ENCODE data around the gene LDHB. TPM values are rescaled to one million over a fixed set of nuclear protein-coding genes. Genes with fewer than 3 reads are reported as not detected.
A peak's percentile ranks its signal among the peaks of the same experiment; 100 is the strongest.

LDHB gene
- total and polyA plus RNA-seq, 10 of the 15 experiments (the other 5 are each of a cell fraction or from before 2014, with no cell fraction given), result 800 to 3,692 (median 1,366) TPM

DNA sequence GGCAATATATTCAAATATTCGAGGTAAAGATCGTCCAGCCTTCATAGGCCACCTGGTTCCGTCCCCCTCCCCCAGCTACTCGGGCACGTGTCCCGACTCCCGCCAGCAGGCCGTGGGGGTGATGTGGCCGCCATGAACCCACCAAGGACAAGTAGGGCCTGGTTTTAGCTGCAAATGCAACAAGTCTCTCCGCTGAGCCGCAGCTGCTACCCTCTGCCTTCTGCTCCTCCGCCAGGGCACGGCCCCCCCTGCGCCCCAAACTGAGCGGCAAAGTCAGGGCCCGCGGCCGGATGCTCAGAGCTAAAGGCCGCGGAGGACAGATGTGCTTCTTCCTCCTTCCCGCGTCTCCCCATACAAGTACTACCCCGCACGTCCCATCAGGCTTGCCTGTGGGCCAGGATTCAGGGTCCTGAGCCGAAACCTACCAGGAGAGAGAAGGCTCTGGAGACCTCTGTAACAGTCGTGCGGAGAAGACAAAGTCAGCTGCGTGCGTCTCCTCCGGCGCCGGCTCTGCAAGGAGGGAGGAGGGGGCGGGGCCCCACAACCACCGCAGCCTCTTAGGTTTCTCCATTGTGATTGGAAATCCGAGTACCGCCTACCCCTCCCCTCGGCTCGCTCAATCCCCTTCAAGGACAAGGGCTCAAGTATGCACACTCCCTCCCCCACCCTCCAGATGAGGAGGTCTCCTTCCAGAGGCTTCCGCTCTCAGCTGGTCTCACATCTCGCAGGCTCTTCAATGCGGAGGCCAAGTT lies at the start of gene LDHB (continued):
- TF ChIP-seq WRNIP1 (IDR thresholded peaks at IDR 0.05; ENCODE audit: borderline replicate concordance, low read depth, low read length) (no peak), CEBPB (IDR thresholded peaks at IDR 0.05; ENCODE audit: borderline replicate concordance in 1 of 2, low read depth in 2 of 2, low read length in 2 of 2) (no peak), ZNF207 (IDR thresholded peaks at IDR 0.05; ENCODE audit: borderline replicate concordance) (no peak), REST (IDR thresholded peaks at IDR 0.05; ENCODE audit: low read depth, low read length) (no peak), ZSCAN29 (IDR thresholded peaks at IDR 0.05) (no peak), CREB1 (IDR thresholded peaks at IDR 0.05; ENCODE audit: low read depth) (0 out of 2 replicates have a peak, but pooled peaks have one; percentile 17), KDM1A (IDR thresholded peaks at IDR 0.05; ENCODE audit: borderline replicate concordance) (no peak), FOXK2 (IDR thresholded peaks at IDR 0.05) (no peak), POLR2AphosphoS5 (IDR thresholded peaks at IDR 0.05; ENCODE audit: low read length) (peak; percentile 95), SMC3 (IDR thresholded peaks at IDR 0.05; ENCODE audit: borderline replicate concordance, low read length) (no peak), RFX5 (IDR thresholded peaks at IDR 0.05; ENCODE audit: low read depth, low read length) (no peak)
- TF ChIP-seq, protein P1, sequence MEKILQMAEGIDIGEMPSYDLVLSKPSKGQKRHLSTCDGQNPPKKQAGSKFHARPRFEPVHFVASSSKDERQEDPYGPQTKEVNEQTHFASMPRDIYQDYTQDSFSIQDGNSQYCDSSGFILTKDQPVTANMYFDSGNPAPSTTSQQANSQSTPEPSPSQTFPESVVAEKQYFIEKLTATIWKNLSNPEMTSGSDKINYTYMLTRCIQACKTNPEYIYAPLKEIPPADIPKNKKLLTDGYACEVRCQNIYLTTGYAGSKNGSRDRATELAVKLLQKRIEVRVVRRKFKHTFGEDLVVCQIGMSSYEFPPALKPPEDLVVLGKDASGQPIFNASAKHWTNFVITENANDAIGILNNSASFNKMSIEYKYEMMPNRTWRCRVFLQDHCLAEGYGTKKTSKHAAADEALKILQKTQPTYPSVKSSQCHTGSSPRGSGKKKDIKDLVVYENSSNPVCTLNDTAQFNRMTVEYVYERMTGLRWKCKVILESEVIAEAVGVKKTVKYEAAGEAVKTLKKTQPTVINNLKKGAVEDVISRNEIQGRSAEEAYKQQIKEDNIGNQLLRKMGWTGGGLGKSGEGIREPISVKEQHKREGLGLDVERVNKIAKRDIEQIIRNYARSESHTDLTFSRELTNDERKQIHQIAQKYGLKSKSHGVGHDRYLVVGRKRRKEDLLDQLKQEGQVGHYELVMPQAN (conservative IDR thresholded peaks at IDR 0.05), result peak; percentile 68
- TF ChIP-seq, protein P2, sequence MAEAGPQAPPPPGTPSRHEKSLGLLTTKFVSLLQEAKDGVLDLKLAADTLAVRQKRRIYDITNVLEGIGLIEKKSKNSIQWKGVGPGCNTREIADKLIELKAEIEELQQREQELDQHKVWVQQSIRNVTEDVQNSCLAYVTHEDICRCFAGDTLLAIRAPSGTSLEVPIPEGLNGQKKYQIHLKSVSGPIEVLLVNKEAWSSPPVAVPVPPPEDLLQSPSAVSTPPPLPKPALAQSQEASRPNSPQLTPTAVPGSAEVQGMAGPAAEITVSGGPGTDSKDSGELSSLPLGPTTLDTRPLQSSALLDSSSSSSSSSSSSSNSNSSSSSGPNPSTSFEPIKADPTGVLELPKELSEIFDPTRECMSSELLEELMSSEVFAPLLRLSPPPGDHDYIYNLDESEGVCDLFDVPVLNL (IDR thresholded peaks at IDR 0.05; ENCODE audit: low read depth, low read length), result no peak
- TF ChIP-seq, protein P3, sequence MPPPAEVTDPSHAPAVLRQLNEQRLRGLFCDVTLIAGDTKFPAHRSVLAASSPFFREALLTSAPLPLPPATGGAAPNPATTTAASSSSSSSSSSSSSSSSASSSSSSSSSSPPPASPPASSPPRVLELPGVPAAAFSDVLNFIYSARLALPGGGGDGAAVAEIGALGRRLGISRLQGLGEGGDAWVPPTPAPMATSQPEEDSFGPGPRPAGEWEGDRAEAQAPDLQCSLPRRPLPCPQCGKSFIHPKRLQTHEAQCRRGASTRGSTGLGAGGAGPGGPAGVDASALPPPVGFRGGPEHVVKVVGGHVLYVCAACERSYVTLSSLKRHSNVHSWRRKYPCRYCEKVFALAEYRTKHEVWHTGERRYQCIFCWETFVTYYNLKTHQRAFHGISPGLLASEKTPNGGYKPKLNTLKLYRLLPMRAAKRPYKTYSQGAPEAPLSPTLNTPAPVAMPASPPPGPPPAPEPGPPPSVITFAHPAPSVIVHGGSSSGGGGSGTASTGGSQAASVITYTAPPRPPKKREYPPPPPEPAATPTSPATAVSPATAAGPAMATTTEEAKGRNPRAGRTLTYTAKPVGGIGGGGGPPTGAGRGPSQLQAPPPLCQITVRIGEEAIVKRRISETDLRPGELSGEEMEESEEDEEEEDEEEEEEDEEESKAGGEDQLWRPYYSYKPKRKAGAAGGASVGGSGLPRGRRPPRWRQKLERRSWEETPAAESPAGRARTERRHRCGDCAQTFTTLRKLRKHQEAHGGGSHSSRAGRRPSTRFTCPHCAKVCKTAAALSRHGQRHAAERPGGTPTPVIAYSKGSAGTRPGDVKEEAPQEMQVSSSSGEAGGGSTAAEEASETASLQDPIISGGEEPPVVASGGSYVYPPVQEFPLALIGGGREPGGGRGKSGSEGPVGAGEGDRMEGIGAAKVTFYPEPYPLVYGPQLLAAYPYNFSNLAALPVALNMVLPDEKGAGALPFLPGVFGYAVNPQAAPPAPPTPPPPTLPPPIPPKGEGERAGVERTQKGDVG (CRISPR knock-in tag; IDR thresholded peaks at IDR 0.05), result no peak
- TF ChIP-seq, protein P4, sequence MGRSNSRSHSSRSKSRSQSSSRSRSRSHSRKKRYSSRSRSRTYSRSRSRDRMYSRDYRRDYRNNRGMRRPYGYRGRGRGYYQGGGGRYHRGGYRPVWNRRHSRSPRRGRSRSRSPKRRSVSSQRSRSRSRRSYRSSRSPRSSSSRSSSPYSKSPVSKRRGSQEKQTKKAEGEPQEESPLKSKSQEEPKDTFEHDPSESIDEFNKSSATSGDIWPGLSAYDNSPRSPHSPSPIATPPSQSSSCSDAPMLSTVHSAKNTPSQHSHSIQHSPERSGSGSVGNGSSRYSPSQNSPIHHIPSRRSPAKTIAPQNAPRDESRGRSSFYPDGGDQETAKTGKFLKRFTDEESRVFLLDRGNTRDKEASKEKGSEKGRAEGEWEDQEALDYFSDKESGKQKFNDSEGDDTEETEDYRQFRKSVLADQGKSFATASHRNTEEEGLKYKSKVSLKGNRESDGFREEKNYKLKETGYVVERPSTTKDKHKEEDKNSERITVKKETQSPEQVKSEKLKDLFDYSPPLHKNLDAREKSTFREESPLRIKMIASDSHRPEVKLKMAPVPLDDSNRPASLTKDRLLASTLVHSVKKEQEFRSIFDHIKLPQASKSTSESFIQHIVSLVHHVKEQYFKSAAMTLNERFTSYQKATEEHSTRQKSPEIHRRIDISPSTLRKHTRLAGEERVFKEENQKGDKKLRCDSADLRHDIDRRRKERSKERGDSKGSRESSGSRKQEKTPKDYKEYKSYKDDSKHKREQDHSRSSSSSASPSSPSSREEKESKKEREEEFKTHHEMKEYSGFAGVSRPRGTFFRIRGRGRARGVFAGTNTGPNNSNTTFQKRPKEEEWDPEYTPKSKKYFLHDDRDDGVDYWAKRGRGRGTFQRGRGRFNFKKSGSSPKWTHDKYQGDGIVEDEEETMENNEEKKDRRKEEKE (IDR thresholded peaks at IDR 0.05), result no peak
